Gastroesophageal sphincter (tissue), 3 donors: ENCODE data around the gene FOXN1.

Source experiments
- POLR2A ChIP-seq, 2 donors: fragments of 450-650 bp; IDR thresholded peaks; one replicate each; pipeline ENCODE4 v1.6.1; 2017; ENCODE audit warnings: antibody characterized with exemption in 2 of 2, mild to moderate bottlenecking in 2 of 2, moderate library complexity in 1 of 2
- POLR2AphosphoS5 ChIP-seq: sonication (generic); formaldehyde crosslinking; IDR thresholded peaks from one replicate; pipeline ENCODE4 v1.6.1; 2017; ENCODE audit warnings: antibody characterized with exemption
- TF ChIP-seq, protein P1 (sequence below), 4 experiments: fragments of 200-600 bp in 2 of 4; fragments of 450-650 bp in 2 of 4; sonication (generic) in 1 of 4; IDR thresholded peaks; one replicate each; pipeline ENCODE4 v1.5.1; 2017 to 2019; ENCODE audit warnings: antibody characterized with exemption in 4 of 4, mild to moderate bottlenecking in 2 of 4, moderate library complexity in 2 of 4

DNA sequence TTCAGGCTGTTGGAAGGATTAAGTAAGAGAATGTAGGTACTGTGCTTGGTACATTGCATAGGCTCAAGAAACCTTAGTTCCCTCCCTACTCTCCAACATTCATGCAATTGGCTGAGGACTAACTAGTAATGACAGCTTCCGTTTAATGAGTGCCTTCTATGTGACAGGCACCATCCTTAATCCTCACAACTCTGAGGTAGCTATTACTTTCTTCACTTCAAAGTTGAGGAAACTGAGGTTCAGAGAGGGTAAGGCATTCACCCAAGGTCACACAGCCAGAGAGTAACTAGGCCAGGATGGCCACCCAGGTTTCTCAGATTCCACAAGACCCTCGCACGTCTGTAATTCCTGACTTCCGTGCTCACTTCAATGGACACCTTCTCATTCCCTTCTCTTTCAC, 24.1 kb downstream of the FOXN1 start:
- TF ChIP-seq, protein P1, sequence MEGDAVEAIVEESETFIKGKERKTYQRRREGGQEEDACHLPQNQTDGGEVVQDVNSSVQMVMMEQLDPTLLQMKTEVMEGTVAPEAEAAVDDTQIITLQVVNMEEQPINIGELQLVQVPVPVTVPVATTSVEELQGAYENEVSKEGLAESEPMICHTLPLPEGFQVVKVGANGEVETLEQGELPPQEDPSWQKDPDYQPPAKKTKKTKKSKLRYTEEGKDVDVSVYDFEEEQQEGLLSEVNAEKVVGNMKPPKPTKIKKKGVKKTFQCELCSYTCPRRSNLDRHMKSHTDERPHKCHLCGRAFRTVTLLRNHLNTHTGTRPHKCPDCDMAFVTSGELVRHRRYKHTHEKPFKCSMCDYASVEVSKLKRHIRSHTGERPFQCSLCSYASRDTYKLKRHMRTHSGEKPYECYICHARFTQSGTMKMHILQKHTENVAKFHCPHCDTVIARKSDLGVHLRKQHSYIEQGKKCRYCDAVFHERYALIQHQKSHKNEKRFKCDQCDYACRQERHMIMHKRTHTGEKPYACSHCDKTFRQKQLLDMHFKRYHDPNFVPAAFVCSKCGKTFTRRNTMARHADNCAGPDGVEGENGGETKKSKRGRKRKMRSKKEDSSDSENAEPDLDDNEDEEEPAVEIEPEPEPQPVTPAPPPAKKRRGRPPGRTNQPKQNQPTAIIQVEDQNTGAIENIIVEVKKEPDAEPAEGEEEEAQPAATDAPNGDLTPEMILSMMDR (IDR thresholded peaks at IDR 0.05), result no peak
- TF ChIP-seq POLR2AphosphoS5 (no peak), POLR2A (IDR thresholded peaks at IDR 0.05) (no peak)
